ENCODE data around the gene CTDP1. TPM values are rescaled to one million over a fixed set of nuclear protein-coding genes. Genes with fewer than 3 reads are reported as not detected.

The CTDP1 gene
- total RNA-seq, 1 experiment from 2014 or later, result 33.7 TPM

GRCh38 chr18:79728931-79729586 lies 49.5 kb downstream of the CTDP1 start:
- no peaks in the 10 kb centered on the region for H3K23me2 ChIP-seq (ENCODE audit: insufficient read length, low read depth, low read length, poor library complexity, severe bottlenecking)
- H3K27ac ChIP-seq (ENCODE audit: insufficient read length, low read depth, low read length), result no peak overlapping the region
- Mint-ChIP-seq H3K9me3 (peaks cover 5 to 12% of the 10 kb centered on the region in 2 experiments; a peak in 3 of 5 replicates), H3K4me3 (no peak overlapping the region), H3K27ac (no peak overlapping the region; a peak in 2 of 7 replicates), H3K4me1 (no peaks in the 10 kb centered on the region), H3K27me3 (ENCODE audit: low read depth) (no peaks in the 10 kb centered on the region), H3K36me3 (ENCODE audit: insufficient read depth in 1 of 3, low read depth in 3 of 3) (peaks cover 51 to 77% (median 70%) of the 10 kb centered on the region in 3 experiments)
- H4K8ac ChIP-seq (replicated peaks; ENCODE audit: insufficient read length, low read depth, low read length), result no peak overlapping the region
- H3K79me2 ChIP-seq (ENCODE audit: insufficient read depth, low read length), result no peaks in the 10 kb centered on the region; the same call in 1 of the 2 replicates
- no peak overlapping the region for H2BK15ac ChIP-seq (ENCODE audit: low read depth, low read length)
- peaks cover 11% of the 10 kb centered on the region for H3K9me3 ChIP-seq (ENCODE audit: control insufficient read depth, low read depth, low read length)
- no peak overlapping the region for H2BK20ac ChIP-seq (ENCODE audit: low read depth, low read length, poor library complexity, severe bottlenecking)
- no peak overlapping the region for H3K9ac ChIP-seq (ENCODE audit: extremely low read depth, insufficient read length, low read length)
- H3K23ac ChIP-seq (ENCODE audit: insufficient read length, low read depth, low read length), result no peak overlapping the region
- H3K14ac ChIP-seq (ENCODE audit: insufficient read depth, low read length), result no peak overlapping the region
- no peak overlapping the region for H3K56ac ChIP-seq (ENCODE audit: insufficient read length, low read depth, low read length)
- H2BK120ac ChIP-seq (ENCODE audit: low read depth, low read length, poor library complexity, severe bottlenecking), result no peak overlapping the region
- WGBS (ENCODE audit: extremely low coverage, insufficient read length, low lambda C conversion rate), result no CpG with 5 or more reads among the region's 35 CpGs
- no peak overlapping the region for H4K91ac ChIP-seq (ENCODE audit: insufficient read length, low read depth, low read length)
- H3K4ac ChIP-seq (ENCODE audit: low read depth, low read length), result no peak overlapping the region
- no peak for DNase-seq
- no peaks in the 10 kb centered on the region for H3K4me1 ChIP-seq (ENCODE audit: insufficient read depth, low read length)
- no peak overlapping the region for H4K5ac ChIP-seq (ENCODE audit: insufficient read length, low read depth, low read length)
- no peaks in the 10 kb centered on the region for H4K20me1 ChIP-seq (ENCODE audit: control insufficient read depth, insufficient read depth, insufficient read length)
- no peak overlapping the region for H3K18ac ChIP-seq (ENCODE audit: insufficient read length, low read depth, low read length)
- H3K79me1 ChIP-seq (ENCODE audit: insufficient read depth, low read depth, low read length, poor library complexity, severe bottlenecking), result no peaks in the 10 kb centered on the region
- H3T11ph ChIP-seq (ENCODE audit: low read length), result no peak overlapping the region
- no peak overlapping the region for H2AFZ ChIP-seq (ENCODE audit: low read length)
- H3K4me2 ChIP-seq (ENCODE audit: insufficient read depth, insufficient read length, low read length), result no peak overlapping the region
- no peaks in the 10 kb centered on the region for H3K27me3 ChIP-seq (ENCODE audit: insufficient read depth, low read length)
- H2AK5ac ChIP-seq (ENCODE audit: insufficient read length, low read length), result no peak overlapping the region
- H2BK5ac ChIP-seq (ENCODE audit: insufficient read length, low read length), result no peak overlapping the region
- no peak overlapping the region for H2BK12ac ChIP-seq (ENCODE audit: insufficient read length, low read depth, low read length)
- TF ChIP-seq CTCF (conservative IDR thresholded peaks at IDR 0.05), result no peak

Data from H9 (cell line).